Esophagus muscularis mucosa (tissue), 4 donors: ENCODE results near the gene PAAF1. TPM values are rescaled to one million over a fixed set of nuclear protein-coding genes. Genes with fewer than 3 reads are reported as not detected.

Experiments used
- DNase-seq: peaks from one replicate; pipeline ENCODE4 v3.0.0-alpha.2; 2017; ENCODE audit errors: extremely low spot score
- H3K27ac ChIP-seq, 4 donors: fragments of 200-600 bp; sonication (generic); replicated peaks in 1 of 4; 1 replicate in 3 of 4; 2 replicates in 1 of 4; pipeline ENCODE4 v1.5.1; 2016 to 2019; ENCODE audit warnings: mild to moderate bottlenecking in 1 of 4
- H3K27me3 ChIP-seq, 4 donors: fragments of 200-600 bp; sonication (generic); one replicate each; pipeline versions ENCODE4 v1.5.1 to v1.6.0; 2016 to 2019
- H3K36me3 ChIP-seq, 4 donors: fragments of 200-600 bp; sonication (generic); one replicate each; pipeline ENCODE4 v1.5.1; 2016 to 2019
- H3K4me1 ChIP-seq, 4 donors: fragments of 200-600 bp; sonication (generic); one replicate each; pipeline ENCODE4 v1.5.1; 2016 to 2019
- H3K4me3 ChIP-seq, 4 donors: fragments of 200-600 bp; sonication (generic); 1 replicate in 2 of 4; 2 replicates in 2 of 4; pipeline ENCODE4 v1.5.1; 2016 to 2019; ENCODE audit warnings: mild to moderate bottlenecking in 4 of 4, moderate library complexity in 1 of 4
- H3K9me3 ChIP-seq, 4 donors: fragments of 200-600 bp; sonication (generic); 1 replicate in 3 of 4; 2 replicates in 1 of 4; pipeline ENCODE4 v1.5.1; 2016 to 2019
- CTCF ChIP-seq, 3 experiments: fragments of 200-600 bp in 2 of 3; fragments of 450-650 bp in 1 of 3; sonication (generic) in 2 of 3; IDR thresholded peaks; one replicate each; pipeline ENCODE4 v1.5.1; 2017 to 2019; ENCODE audit warnings: antibody characterized with exemption in 3 of 3, mild to moderate bottlenecking in 2 of 3, moderate library complexity in 1 of 3
- EP300 ChIP-seq: sonication (generic); formaldehyde crosslinking; IDR thresholded peaks from one replicate; pipeline ENCODE4 v1.6.1; 2017; ENCODE audit warnings: antibody characterized with exemption
- POLR2A ChIP-seq: fragments of 450-650 bp; IDR thresholded peaks from one replicate; pipeline ENCODE4 v1.6.1; 2017; ENCODE audit warnings: antibody characterized with exemption, moderate library complexity, mild to moderate bottlenecking, low read depth
- POLR2AphosphoS5 ChIP-seq, 2 donors: sonication (generic); formaldehyde crosslinking; IDR thresholded peaks; one replicate each; pipeline ENCODE4 v1.6.1; 2017; ENCODE audit warnings: antibody characterized with exemption in 2 of 2
- WGBS: methylation state at CpG from one replicate; pipeline ENCODE4 v1.1.5; 2018; 5-methylcytosine and 5-hydroxymethylcytosine counted together
- intact Hi-C: fragments of 100-400 bp; cut with DNase I; formaldehyde crosslinking; loops from one replicate; pipeline ENCODE4 v1.15.1; 2023
- total RNA-seq, 4 donors: library from RNA; depleted of rRNA; stranded (reverse); fragments of >200 nt; gene quantifications; one replicate each; pipeline versions ENCODE4 v1.1.0 to v1.2.1, GENCODE V29; 2016

PAAF1 gene
- total RNA-seq, 4 donors from 2014 or later, result 12.5 to 19.6 (median 18.1) TPM

GRCh38 chr11:73856031-73856567 lies 20.7 kb upstream of the PAAF1 start:
- intact Hi-C loops, result no loop called here
- H3K27ac ChIP-seq, result no peak overlapping the region
- DNase-seq, result no peak
- H3K36me3 ChIP-seq, result peaks cover 0 to 21% (median 6%) of the 10 kb centered on the region in 4 donors
- no peak for TF ChIP-seq POLR2AphosphoS5 (IDR thresholded peaks at IDR 0.05)
- no peak for TF ChIP-seq EP300
- no peak for TF ChIP-seq POLR2A
- no peak for TF ChIP-seq CTCF (IDR thresholded peaks at IDR 0.05)
- no peaks in the 10 kb centered on the region for H3K4me1 ChIP-seq
- H3K27me3 ChIP-seq, result no peaks in the 10 kb centered on the region
- no peak overlapping the region for H3K4me3 ChIP-seq
- no peaks in the 10 kb centered on the region for H3K9me3 ChIP-seq
- 95% methylated on average over 1 of the region's 1 CpG for WGBS

- Histone ChIP-seq H3K9me3 (no peaks in the 10 kb centered on the region), H3K27me3 (no peaks in the 10 kb centered on the region), H3K4me1 (no peaks in the 10 kb centered on the region), H3K27ac (no peak overlapping the region), H3K4me3 (no peak overlapping the region), H3K36me3 (peaks cover 0 to 42% (median 22%) of the 10 kb centered on the region in 4 donors)
- TF ChIP-seq POLR2AphosphoS5 (IDR thresholded peaks at IDR 0.05), result no peak
- TF ChIP-seq CTCF (IDR thresholded peaks at IDR 0.05), result no peak
- no peak for TF ChIP-seq POLR2A
- no peak for TF ChIP-seq EP300
- intact Hi-C loops, result no loop called here
- WGBS, result 97% methylated on average over 2 of the region's 2 CpGs
- DNase-seq, result no peak
These were observed 17.1 kb upstream of the PAAF1 start for GRCh38 chr11:73859671-73860070.

- no peak overlapping the region for H3K27ac ChIP-seq
- H3K4me1 ChIP-seq, result peaks cover 0 to 3% (median 0%) of the 10 kb centered on the region in 4 donors
- DNase-seq, result no peak
- H3K9me3 ChIP-seq, result no peaks in the 10 kb centered on the region
- 80% methylated on average over 2 of the region's 2 CpGs for WGBS
- TF ChIP-seq EP300 (no peak), POLR2AphosphoS5 (IDR thresholded peaks at IDR 0.05) (no peak), CTCF (IDR thresholded peaks at IDR 0.05) (no peak), POLR2A (no peak)
- intact Hi-C loops, result no loop called here
- H3K4me3 ChIP-seq, result no peak overlapping the region
- H3K36me3 ChIP-seq, result peaks cover 0 to 47% (median 27%) of the 10 kb centered on the region in 4 donors
- no peaks in the 10 kb centered on the region for H3K27me3 ChIP-seq
These were observed 16.6 kb upstream of the PAAF1 start for GRCh38 chr11:73860202-73860601.

- TF ChIP-seq CTCF (IDR thresholded peaks at IDR 0.05), result no peak
- DNase-seq, result no peak
- peaks cover 0 to 45% (median 28%) of the 10 kb centered on the region in 4 donors for H3K36me3 ChIP-seq
- no peaks in the 10 kb centered on the region for H3K27me3 ChIP-seq
- intact Hi-C loops, result no loop called here
- no peaks in the 10 kb centered on the region for H3K9me3 ChIP-seq
- 72% methylated on average over 4 of the region's 4 CpGs for WGBS
- H3K27ac ChIP-seq, result no peak overlapping the region
- no peak overlapping the region for H3K4me3 ChIP-seq
- peaks cover 0 to 20% (median 17%) of the 10 kb centered on the region in 4 donors for H3K4me1 ChIP-seq
These were observed 13.8 kb upstream of the PAAF1 start for GRCh38 chr11:73862986-73863385.

- intact Hi-C loops, result no loop called here
- peaks cover 0 to 20% (median 17%) of the 10 kb centered on the region in 4 donors for H3K4me1 ChIP-seq
- H3K4me3 ChIP-seq, result no peak overlapping the region
- no peak for TF ChIP-seq POLR2AphosphoS5 (IDR thresholded peaks at IDR 0.05)
- no peak for TF ChIP-seq CTCF (IDR thresholded peaks at IDR 0.05)
- TF ChIP-seq POLR2A, result no peak
- no peak for TF ChIP-seq EP300
- WGBS, result 79% methylated on average over 5 of the region's 5 CpGs
- H3K36me3 ChIP-seq, result peaks cover 0 to 52% (median 24%) of the 10 kb centered on the region in 4 donors
- no peak for DNase-seq
- no peaks in the 10 kb centered on the region for H3K9me3 ChIP-seq
- peak overlapping the region; percentile 48 to 69 (median 53) for H3K27ac ChIP-seq
- H3K27me3 ChIP-seq, result no peaks in the 10 kb centered on the region
These were observed 10.7 kb upstream of the PAAF1 start for GRCh38 chr11:73866095-73866579.
